ENCODE results near the gene NPAS2.

NPAS2 gene

GRCh38 chr2:100823665-100824438 lies 3.9 kb downstream of the NPAS2 start:
- TF ChIP-seq CTCF (IDR thresholded peaks at IDR 0.05): no peak

- no peak for TF ChIP-seq CTCF (IDR thresholded peaks at IDR 0.05)
These were observed 4.9 kb downstream of the NPAS2 start for GRCh38 chr2:100824842-100825241.

- TF ChIP-seq CTCF (IDR thresholded peaks at IDR 0.05): no peak
These were observed 6.6 kb downstream of the NPAS2 start for GRCh38 chr2:100826494-100826893.

- no peak for TF ChIP-seq CTCF (IDR thresholded peaks at IDR 0.05)
These were observed 11.3 kb downstream of the NPAS2 start for GRCh38 chr2:100831158-100831750.

GRCh38 chr2:100831831-100832230 lies 11.9 kb downstream of the NPAS2 start:
- TF ChIP-seq CTCF (IDR thresholded peaks at IDR 0.05): no peak

- no peak for TF ChIP-seq CTCF (IDR thresholded peaks at IDR 0.05)
These were observed 12.9 kb downstream of the NPAS2 start for GRCh38 chr2:100832885-100833284.

- TF ChIP-seq CTCF (IDR thresholded peaks at IDR 0.05): no peak
These were observed 13.4 kb downstream of the NPAS2 start for GRCh38 chr2:100833331-100833730.
